ENCODE results near the gene DRP2. TPM values are rescaled to one million over a fixed set of nuclear protein-coding genes. Genes with fewer than 3 reads are reported as not detected.

The DRP2 gene
- total RNA-seq, 4 donors from 2014 or later: 0.17 to 0.22 TPM; not detected in 2

- TF ChIP-seq, protein P1, sequence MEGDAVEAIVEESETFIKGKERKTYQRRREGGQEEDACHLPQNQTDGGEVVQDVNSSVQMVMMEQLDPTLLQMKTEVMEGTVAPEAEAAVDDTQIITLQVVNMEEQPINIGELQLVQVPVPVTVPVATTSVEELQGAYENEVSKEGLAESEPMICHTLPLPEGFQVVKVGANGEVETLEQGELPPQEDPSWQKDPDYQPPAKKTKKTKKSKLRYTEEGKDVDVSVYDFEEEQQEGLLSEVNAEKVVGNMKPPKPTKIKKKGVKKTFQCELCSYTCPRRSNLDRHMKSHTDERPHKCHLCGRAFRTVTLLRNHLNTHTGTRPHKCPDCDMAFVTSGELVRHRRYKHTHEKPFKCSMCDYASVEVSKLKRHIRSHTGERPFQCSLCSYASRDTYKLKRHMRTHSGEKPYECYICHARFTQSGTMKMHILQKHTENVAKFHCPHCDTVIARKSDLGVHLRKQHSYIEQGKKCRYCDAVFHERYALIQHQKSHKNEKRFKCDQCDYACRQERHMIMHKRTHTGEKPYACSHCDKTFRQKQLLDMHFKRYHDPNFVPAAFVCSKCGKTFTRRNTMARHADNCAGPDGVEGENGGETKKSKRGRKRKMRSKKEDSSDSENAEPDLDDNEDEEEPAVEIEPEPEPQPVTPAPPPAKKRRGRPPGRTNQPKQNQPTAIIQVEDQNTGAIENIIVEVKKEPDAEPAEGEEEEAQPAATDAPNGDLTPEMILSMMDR (IDR thresholded peaks at IDR 0.05; ENCODE audit: low read depth): no peak
These were observed 15.7 kb upstream of the DRP2 start for GRCh38 chrX:101203761-101204351.

- TF ChIP-seq, protein P1 (IDR thresholded peaks at IDR 0.05; ENCODE audit: low read depth): no peak
These were observed 13.1 kb upstream of the DRP2 start for GRCh38 chrX:101206471-101206870.

DNA sequence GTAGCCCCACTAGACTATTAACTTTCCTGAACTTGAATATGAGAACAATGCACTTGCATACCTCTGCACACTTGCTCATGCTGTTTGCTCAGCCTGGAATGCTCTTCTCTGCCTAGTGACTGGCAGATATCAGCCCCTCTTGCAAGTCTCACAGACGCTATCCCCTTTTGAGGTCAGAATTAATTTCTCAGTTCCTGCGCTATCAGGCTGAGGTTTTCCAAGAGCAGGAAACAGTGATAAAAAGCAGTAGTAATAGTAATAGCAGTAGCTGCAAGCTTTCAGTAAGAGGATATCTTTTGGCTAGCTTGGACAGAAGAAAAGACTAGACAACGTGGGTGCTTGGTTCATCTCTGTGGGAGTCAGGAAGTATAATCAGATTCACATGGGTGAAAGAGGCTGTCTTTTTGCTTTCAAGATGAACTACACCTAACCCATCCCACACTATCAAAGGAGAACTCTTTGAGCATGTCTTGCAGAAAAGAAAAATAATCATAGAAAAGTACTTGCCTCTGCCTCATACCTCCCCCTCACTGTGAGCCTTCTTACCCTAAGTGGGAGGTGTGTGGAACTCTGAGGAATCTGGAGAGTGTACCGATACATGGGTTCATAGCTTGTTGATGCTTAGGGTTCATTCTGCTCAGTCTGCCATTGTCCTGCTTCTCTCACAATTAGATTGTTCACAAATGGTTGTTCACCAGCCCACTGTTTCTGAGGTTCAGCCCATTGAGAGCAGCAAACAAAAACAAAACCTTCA, 11.3 kb upstream of the DRP2 start:
- TF ChIP-seq, protein P1 (IDR thresholded peaks at IDR 0.05; ENCODE audit: low read depth): no peak

GRCh38 chrX:101210630-101211029, 9.0 kb upstream of the DRP2 start:
- TF ChIP-seq, protein P1 (IDR thresholded peaks at IDR 0.05; ENCODE audit: low read depth): no peak

GRCh38 chrX:101217689-101218088, 1.9 kb upstream of the DRP2 start:
- TF ChIP-seq, protein P1 (IDR thresholded peaks at IDR 0.05; ENCODE audit: low read depth): no peak

- TF ChIP-seq, protein P1 (IDR thresholded peaks at IDR 0.05; ENCODE audit: low read depth): no peak
These were observed 319 bp downstream of the DRP2 start for GRCh38 chrX:101219864-101220346.

- TF ChIP-seq, protein P1 (IDR thresholded peaks at IDR 0.05; ENCODE audit: low read depth): no peak
These were observed 1.2 kb downstream of the DRP2 start for GRCh38 chrX:101220662-101221260.

All from subcutaneous adipose tissue (tissue), 4 donors.